ENCODE results near the gene CCR9. TPM values are rescaled to one million over a fixed set of nuclear protein-coding genes. Genes with fewer than 3 reads are reported as not detected.

The CCR9 gene
- total and polyA plus RNA-seq, 2 experiments from 2014 or later, result not detected

- no peak overlapping the region for H3K27ac ChIP-seq (ENCODE audit: low read depth)
- no peaks in the 10 kb centered on the region for H3K27me3 ChIP-seq (ENCODE audit: insufficient read depth)
- H3K9me2 ChIP-seq (ENCODE audit: insufficient read depth), result no peaks in the 10 kb centered on the region
- H4K20me1 ChIP-seq (replicated peaks; ENCODE audit: insufficient read depth), result no peaks in the 10 kb centered on the region
- no peak overlapping the region for H3K27ac Mint-ChIP-seq
- no peak overlapping the region for H3K4me2 ChIP-seq
- H3K79me2 ChIP-seq (replicated peaks; ENCODE audit: insufficient read depth), result no peaks in the 10 kb centered on the region
- no peak overlapping the region for H2AFZ ChIP-seq
- H3K36me3 Mint-ChIP-seq (ENCODE audit: low read depth), result peaks cover 45% of the 10 kb centered on the region
- H3K27me3 Mint-ChIP-seq (ENCODE audit: insufficient read depth, low read depth, poor library complexity), result peaks cover 2% of the 10 kb centered on the region
- no peak overlapping the region for H3K4me3 ChIP-seq
- no peaks in the 10 kb centered on the region for H3K4me1 ChIP-seq (ENCODE audit: insufficient read depth)
- no peaks in the 10 kb centered on the region for H3F3A ChIP-seq (replicated peaks; ENCODE audit: low read depth)
- DNase-seq (ENCODE audit: low spot score) (no peak), ATAC-seq (no peak)
- no peak overlapping the region for H3K4me3 Mint-ChIP-seq
- TF ChIP-seq JUNB (IDR thresholded peaks at IDR 0.05; ENCODE audit: unreplicated experiment), result no peak
- no peak for TF ChIP-seq STAT1 (IDR thresholded peaks at IDR 0.05; ENCODE audit: unreplicated experiment)
- TF ChIP-seq ETS1 (IDR thresholded peaks at IDR 0.05), result no peak
- TF ChIP-seq ZNF462 (CRISPR knock-in tag; IDR thresholded peaks at IDR 0.05), result no peak
- no peak for TF ChIP-seq EZH2 (IDR thresholded peaks at IDR 0.05; ENCODE audit: low read depth, unreplicated experiment)
- no peak for TF ChIP-seq CTCF (conservative IDR thresholded peaks at IDR 0.05; ENCODE audit: low read depth in 2 of 2)
- no peak for TF ChIP-seq ZNF331 (CRISPR knock-in tag; IDR thresholded peaks at IDR 0.05; ENCODE audit: low read depth)
- no peak for TF ChIP-seq CREB1 (CRISPR knock-in tag; IDR thresholded peaks at IDR 0.05; ENCODE audit: low read depth)
- TF ChIP-seq REST (IDR thresholded peaks at IDR 0.05; ENCODE audit: unreplicated experiment), result no peak
- no peak for TF ChIP-seq EZH2phosphoT487 (IDR thresholded peaks at IDR 0.05; ENCODE audit: unreplicated experiment)
- TF ChIP-seq POLR2AphosphoS5 (IDR thresholded peaks at IDR 0.05; ENCODE audit: low read depth), result no peak
- no peak for TF ChIP-seq NANOG (IDR thresholded peaks at IDR 0.05; ENCODE audit: borderline replicate concordance)
- no peaks in the 10 kb centered on the region for H3K4me1 Mint-ChIP-seq
- H3K36me3 ChIP-seq (ENCODE audit: insufficient read depth), result peaks cover 4% of the 10 kb centered on the region; the same call in 1 of the 2 replicates
- H3K9me3 Mint-ChIP-seq, result no peaks in the 10 kb centered on the region
Observed at GRCh38 chr3:45923755-45924154, 37.4 kb downstream of the CCR9 start.

All from GM23338 (cell line).